ENCODE data around the gene DCAF7. TPM values are rescaled to one million over a fixed set of nuclear protein-coding genes. Genes with fewer than 3 reads are reported as not detected.

DCAF7 gene
- total and polyA plus RNA-seq, 4 donors = 13.2 to 24.0 (median 15.0) TPM

GRCh38 chr17:63500543-63501390 is 49.5 kb upstream of the DCAF7 start:
- Histone ChIP-seq H3K9ac (ENCODE audit: low read depth in 1 of 2, low read length in 2 of 2) (no peak overlapping the region), H3K4me3 (ENCODE audit: low read depth in 1 of 3, low read length in 3 of 3) (no peak overlapping the region), H3K4me1 (ENCODE audit: control insufficient read depth in 4 of 4, insufficient read depth in 4 of 4, low read length in 3 of 4) (no peaks in the 10 kb centered on the region), H3K27ac (ENCODE audit: low read depth in 1 of 2, low read length in 2 of 2) (no peak overlapping the region), H3K9me3 (ENCODE audit: control insufficient read depth in 4 of 4, low read length in 3 of 4) (peaks cover 0 to 2% (median 0%) of the 10 kb centered on the region in 4 donors), H3K36me3 (ENCODE audit: control insufficient read depth in 4 of 4, insufficient read depth in 3 of 4, low read depth in 1 of 4, low read length in 3 of 4) (no peaks in the 10 kb centered on the region), H3K27me3 (ENCODE audit: control insufficient read depth in 4 of 4, insufficient read depth in 4 of 4, low read length in 3 of 4) (peaks cover 0 to 4% (median 2%) of the 10 kb centered on the region in 4 donors)
- 62% methylated on average over 14 of the region's 14 CpGs for WGBS
- DNase-seq (ENCODE audit: low spot score) = no peak
- TF ChIP-seq ATF3 (IDR thresholded peaks at IDR 0.05) (no peak), CTCF (IDR thresholded peaks at IDR 0.05; ENCODE audit: low read depth, low read length, missing input control) (no peak), ZBTB33 (IDR thresholded peaks at IDR 0.05) (no peak), FOXA2 (IDR thresholded peaks at IDR 0.05) (no peak), HNF4G (IDR thresholded peaks at IDR 0.05) (no peak), TAF1 (conservative IDR thresholded peaks at IDR 0.05) (no peak), SP1 (IDR thresholded peaks at IDR 0.05) (no peak), GABPA (IDR thresholded peaks at IDR 0.05 in 1 of 2, conservative IDR thresholded peaks at IDR 0.05 in 1 of 2) (no peak), MAX (IDR thresholded peaks at IDR 0.05) (no peak)

- Histone ChIP-seq H3K9ac (ENCODE audit: low read depth in 1 of 2, low read length in 2 of 2) (no peak overlapping the region), H3K27ac (ENCODE audit: low read depth in 1 of 2, low read length in 2 of 2) (no peak overlapping the region), H3K36me3 (ENCODE audit: control insufficient read depth in 4 of 4, insufficient read depth in 3 of 4, low read depth in 1 of 4, low read length in 3 of 4) (no peaks in the 10 kb centered on the region), H3K4me3 (ENCODE audit: low read depth in 1 of 3, low read length in 3 of 3) (no peak overlapping the region), H3K27me3 (ENCODE audit: control insufficient read depth in 4 of 4, insufficient read depth in 4 of 4, low read length in 3 of 4) (peaks cover 0 to 5% (median 2%) of the 10 kb centered on the region in 4 donors), H3K4me1 (ENCODE audit: control insufficient read depth in 4 of 4, insufficient read depth in 4 of 4, low read length in 3 of 4) (no peaks in the 10 kb centered on the region), H3K9me3 (ENCODE audit: control insufficient read depth in 4 of 4, low read length in 3 of 4) (peaks cover 0 to 2% (median 0%) of the 10 kb centered on the region in 4 donors)
- TF ChIP-seq RAD21 (IDR thresholded peaks at IDR 0.05) (no peak), ZBTB33 (IDR thresholded peaks at IDR 0.05) (no peak), NR2F2 (IDR thresholded peaks at IDR 0.05) (no peak), FOXA2 (IDR thresholded peaks at IDR 0.05) (no peak), CTCF (IDR thresholded peaks at IDR 0.05; ENCODE audit: low read depth, low read length, missing input control) (no peak), JUND (IDR thresholded peaks at IDR 0.05) (no peak), TAF1 (conservative IDR thresholded peaks at IDR 0.05) (no peak), MAX (IDR thresholded peaks at IDR 0.05) (no peak), FOXA1 (IDR thresholded peaks at IDR 0.05) (no peak), YY1 (IDR thresholded peaks at IDR 0.05) (no peak), HNF4G (IDR thresholded peaks at IDR 0.05) (no peak), ATF3 (IDR thresholded peaks at IDR 0.05) (no peak), RXRA (IDR thresholded peaks at IDR 0.05) (no peak), HNF4A (conservative IDR thresholded peaks at IDR 0.05) (no peak)
- no peak for DNase-seq (ENCODE audit: low spot score)
- WGBS = 72% methylated on average over 8 of the region's 8 CpGs
Measured at GRCh38 chr17:63503341-63503705, 47.0 kb upstream of the DCAF7 start.
